ENCODE results near the gene BTG1.

The BTG1 gene

GRCh38 chr12:92110083-92110640, 35.5 kb downstream of the BTG1 start:
- no peaks in the 10 kb centered on the region for H3K27me3 ChIP-seq (ENCODE audit: low read depth, low read length)
- no peak overlapping the region for H3K27ac ChIP-seq (ENCODE audit: low read length)
- H3K4me3 ChIP-seq (ENCODE audit: low read depth in 1 of 2, low read length in 2 of 2): no peak overlapping the region
- H3K36me3 ChIP-seq (ENCODE audit: control insufficient read depth in 1 of 2, insufficient read depth in 2 of 2, low read length in 2 of 2): no peaks in the 10 kb centered on the region
- H3K4me1 ChIP-seq (ENCODE audit: control insufficient read depth in 1 of 2, insufficient read depth in 2 of 2, low read length in 2 of 2): peaks cover 0 to 13% of the 10 kb centered on the region in 2 donors
- no peaks in the 10 kb centered on the region for H3K9me3 ChIP-seq (ENCODE audit: control insufficient read depth in 1 of 2, low read length in 2 of 2)

- Histone ChIP-seq H3K36me3 (ENCODE audit: control insufficient read depth in 1 of 2, insufficient read depth in 2 of 2, low read length in 2 of 2) (no peaks in the 10 kb centered on the region), H3K4me1 (ENCODE audit: control insufficient read depth in 1 of 2, insufficient read depth in 2 of 2, low read length in 2 of 2) (peaks cover 0 to 13% of the 10 kb centered on the region in 2 donors), H3K27me3 (ENCODE audit: low read depth, low read length) (no peaks in the 10 kb centered on the region), H3K27ac (ENCODE audit: low read length) (no peak overlapping the region), H3K4me3 (ENCODE audit: low read depth in 1 of 2, low read length in 2 of 2) (no peak overlapping the region), H3K9me3 (ENCODE audit: control insufficient read depth in 1 of 2, low read length in 2 of 2) (no peaks in the 10 kb centered on the region)
Measured at GRCh38 chr12:92109613-92110012, 36.0 kb downstream of the BTG1 start.

GRCh38 chr12:92108651-92109050, 37.0 kb downstream of the BTG1 start:
- H3K36me3 ChIP-seq (ENCODE audit: control insufficient read depth in 1 of 2, insufficient read depth in 2 of 2, low read length in 2 of 2): no peaks in the 10 kb centered on the region
- H3K27ac ChIP-seq (ENCODE audit: low read length): no peak overlapping the region

GRCh38 chr12:92107621-92108131, 38.0 kb downstream of the BTG1 start:
- no peak overlapping the region for H3K27ac ChIP-seq (ENCODE audit: low read length)

More at GRCh38 chr12:92108651-92109050, 37.0 kb downstream of the BTG1 start:
- H3K9me3 ChIP-seq (ENCODE audit: control insufficient read depth in 1 of 2, low read length in 2 of 2): no peaks in the 10 kb centered on the region
- H3K4me3 ChIP-seq (ENCODE audit: low read depth in 1 of 2, low read length in 2 of 2): no peak overlapping the region
- H3K27me3 ChIP-seq (ENCODE audit: low read depth, low read length): no peaks in the 10 kb centered on the region
- peaks cover 0 to 13% of the 10 kb centered on the region in 2 donors for H3K4me1 ChIP-seq (ENCODE audit: control insufficient read depth in 1 of 2, insufficient read depth in 2 of 2, low read length in 2 of 2)

GRCh38 chr12:92107094-92107493, 38.6 kb downstream of the BTG1 start:
- no peak overlapping the region for H3K4me3 ChIP-seq (ENCODE audit: low read depth in 1 of 2, low read length in 2 of 2)
- peaks cover 0 to 13% of the 10 kb centered on the region in 2 donors for H3K4me1 ChIP-seq (ENCODE audit: control insufficient read depth in 1 of 2, insufficient read depth in 2 of 2, low read length in 2 of 2)
- H3K27me3 ChIP-seq (ENCODE audit: low read depth, low read length): no peaks in the 10 kb centered on the region

More at GRCh38 chr12:92107621-92108131, 38.0 kb downstream of the BTG1 start:
- H3K36me3 ChIP-seq (ENCODE audit: control insufficient read depth in 1 of 2, insufficient read depth in 2 of 2, low read length in 2 of 2): no peaks in the 10 kb centered on the region
- no peaks in the 10 kb centered on the region for H3K27me3 ChIP-seq (ENCODE audit: low read depth, low read length)
- peaks cover 0 to 13% of the 10 kb centered on the region in 2 donors for H3K4me1 ChIP-seq (ENCODE audit: control insufficient read depth in 1 of 2, insufficient read depth in 2 of 2, low read length in 2 of 2)
- H3K9me3 ChIP-seq (ENCODE audit: control insufficient read depth in 1 of 2, low read length in 2 of 2): no peaks in the 10 kb centered on the region
- H3K4me3 ChIP-seq (ENCODE audit: low read depth in 1 of 2, low read length in 2 of 2): no peak overlapping the region

GRCh38 chr12:92105676-92106075, 40.0 kb downstream of the BTG1 start:
- H3K27ac ChIP-seq (ENCODE audit: low read length): no peak overlapping the region
- H3K4me3 ChIP-seq (ENCODE audit: low read depth in 1 of 2, low read length in 2 of 2): no peak overlapping the region
- H3K36me3 ChIP-seq (ENCODE audit: control insufficient read depth in 1 of 2, insufficient read depth in 2 of 2, low read length in 2 of 2): no peaks in the 10 kb centered on the region
- no peaks in the 10 kb centered on the region for H3K27me3 ChIP-seq (ENCODE audit: low read depth, low read length)
- no peaks in the 10 kb centered on the region for H3K9me3 ChIP-seq (ENCODE audit: control insufficient read depth in 1 of 2, low read length in 2 of 2)
- peaks cover 0 to 19% of the 10 kb centered on the region in 2 donors for H3K4me1 ChIP-seq (ENCODE audit: control insufficient read depth in 1 of 2, insufficient read depth in 2 of 2, low read length in 2 of 2)

More at GRCh38 chr12:92107094-92107493, 38.6 kb downstream of the BTG1 start:
- Histone ChIP-seq H3K27ac (ENCODE audit: low read length) (no peak overlapping the region), H3K36me3 (ENCODE audit: control insufficient read depth in 1 of 2, insufficient read depth in 2 of 2, low read length in 2 of 2) (no peaks in the 10 kb centered on the region), H3K9me3 (ENCODE audit: control insufficient read depth in 1 of 2, low read length in 2 of 2) (no peaks in the 10 kb centered on the region)

- peaks cover 0 to 19% of the 10 kb centered on the region in 2 donors for H3K4me1 ChIP-seq (ENCODE audit: control insufficient read depth in 1 of 2, insufficient read depth in 2 of 2, low read length in 2 of 2)
- no peaks in the 10 kb centered on the region for H3K36me3 ChIP-seq (ENCODE audit: control insufficient read depth in 1 of 2, insufficient read depth in 2 of 2, low read length in 2 of 2)
- H3K9me3 ChIP-seq (ENCODE audit: control insufficient read depth in 1 of 2, low read length in 2 of 2): no peaks in the 10 kb centered on the region
- H3K4me3 ChIP-seq (ENCODE audit: low read depth in 1 of 2, low read length in 2 of 2): no peak overlapping the region
- no peaks in the 10 kb centered on the region for H3K27me3 ChIP-seq (ENCODE audit: low read depth, low read length)
- no peak overlapping the region for H3K27ac ChIP-seq (ENCODE audit: low read length)
Measured at GRCh38 chr12:92105110-92105509, 40.5 kb downstream of the BTG1 start.

GRCh38 chr12:92102606-92103005, 43.0 kb downstream of the BTG1 start:
- no peak overlapping the region for H3K27ac ChIP-seq (ENCODE audit: low read length)
- no peaks in the 10 kb centered on the region for H3K27me3 ChIP-seq (ENCODE audit: low read depth, low read length)
- peaks cover 0 to 15% of the 10 kb centered on the region in 2 donors for H3K4me1 ChIP-seq (ENCODE audit: control insufficient read depth in 1 of 2, insufficient read depth in 2 of 2, low read length in 2 of 2)
- H3K4me3 ChIP-seq (ENCODE audit: low read depth in 1 of 2, low read length in 2 of 2): no peak overlapping the region
- H3K9me3 ChIP-seq (ENCODE audit: control insufficient read depth in 1 of 2, low read length in 2 of 2): no peaks in the 10 kb centered on the region
- no peaks in the 10 kb centered on the region for H3K36me3 ChIP-seq (ENCODE audit: control insufficient read depth in 1 of 2, insufficient read depth in 2 of 2, low read length in 2 of 2)

- Histone ChIP-seq H3K4me3 (ENCODE audit: low read depth in 1 of 2, low read length in 2 of 2) (no peak overlapping the region), H3K27ac (ENCODE audit: low read length) (no peak overlapping the region), H3K9me3 (ENCODE audit: control insufficient read depth in 1 of 2, low read length in 2 of 2) (no peaks in the 10 kb centered on the region), H3K27me3 (ENCODE audit: low read depth, low read length) (no peaks in the 10 kb centered on the region), H3K36me3 (ENCODE audit: control insufficient read depth in 1 of 2, insufficient read depth in 2 of 2, low read length in 2 of 2) (no peaks in the 10 kb centered on the region), H3K4me1 (ENCODE audit: control insufficient read depth in 1 of 2, insufficient read depth in 2 of 2, low read length in 2 of 2) (peaks cover 0 to 6% of the 10 kb centered on the region in 2 donors)
Measured at GRCh38 chr12:92098594-92099380, 46.9 kb downstream of the BTG1 start.

GRCh38 chr12:92096346-92097136, 49.1 kb downstream of the BTG1 start:
- H3K4me3 ChIP-seq (ENCODE audit: low read depth in 1 of 2, low read length in 2 of 2): no peak overlapping the region
- H3K27ac ChIP-seq (ENCODE audit: low read length): no peak overlapping the region
- no peaks in the 10 kb centered on the region for H3K9me3 ChIP-seq (ENCODE audit: control insufficient read depth in 1 of 2, low read length in 2 of 2)
- H3K36me3 ChIP-seq (ENCODE audit: control insufficient read depth in 1 of 2, insufficient read depth in 2 of 2, low read length in 2 of 2): no peaks in the 10 kb centered on the region
- H3K4me1 ChIP-seq (ENCODE audit: control insufficient read depth in 1 of 2, insufficient read depth in 2 of 2, low read length in 2 of 2): peaks cover 0 to 1% of the 10 kb centered on the region in 2 donors
- H3K27me3 ChIP-seq (ENCODE audit: low read depth, low read length): no peaks in the 10 kb centered on the region

- Histone ChIP-seq H3K4me3 (ENCODE audit: low read depth in 1 of 2, low read length in 2 of 2) (no peak overlapping the region), H3K27ac (ENCODE audit: low read length) (no peak overlapping the region), H3K4me1 (ENCODE audit: control insufficient read depth in 1 of 2, insufficient read depth in 2 of 2, low read length in 2 of 2) (no peaks in the 10 kb centered on the region), H3K36me3 (ENCODE audit: control insufficient read depth in 1 of 2, insufficient read depth in 2 of 2, low read length in 2 of 2) (no peaks in the 10 kb centered on the region), H3K9me3 (ENCODE audit: control insufficient read depth in 1 of 2, low read length in 2 of 2) (no peaks in the 10 kb centered on the region), H3K27me3 (ENCODE audit: low read depth, low read length) (no peaks in the 10 kb centered on the region)
Measured at GRCh38 chr12:92094751-92095161, 50.9 kb downstream of the BTG1 start.
